Measurements from ENCODE around the gene SERP2.

Gene SERP2

DNA sequence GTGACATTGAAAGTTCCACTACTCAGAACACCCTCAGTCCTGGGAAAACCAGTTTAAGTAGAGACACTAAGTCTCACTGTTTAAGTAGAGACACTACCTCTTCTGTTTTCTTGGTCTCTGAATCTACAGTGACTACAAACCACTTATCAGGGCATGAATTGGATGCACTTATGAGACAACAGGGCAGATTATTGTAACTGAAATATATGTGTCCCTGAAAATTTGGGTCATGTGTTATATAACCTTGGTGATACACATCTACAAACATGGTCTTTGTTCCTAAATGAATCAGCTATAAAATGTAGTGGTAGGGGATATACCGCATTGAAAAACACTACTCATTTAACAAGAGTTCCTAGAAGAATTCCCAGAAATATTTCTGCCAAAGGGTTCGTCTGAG is 55.7 kb downstream of the SERP2 start:
- no peak for DNase-seq (ENCODE audit: extremely low spot score, insufficient read length, low read depth)
- no peak for FAIRE-seq

DNA sequence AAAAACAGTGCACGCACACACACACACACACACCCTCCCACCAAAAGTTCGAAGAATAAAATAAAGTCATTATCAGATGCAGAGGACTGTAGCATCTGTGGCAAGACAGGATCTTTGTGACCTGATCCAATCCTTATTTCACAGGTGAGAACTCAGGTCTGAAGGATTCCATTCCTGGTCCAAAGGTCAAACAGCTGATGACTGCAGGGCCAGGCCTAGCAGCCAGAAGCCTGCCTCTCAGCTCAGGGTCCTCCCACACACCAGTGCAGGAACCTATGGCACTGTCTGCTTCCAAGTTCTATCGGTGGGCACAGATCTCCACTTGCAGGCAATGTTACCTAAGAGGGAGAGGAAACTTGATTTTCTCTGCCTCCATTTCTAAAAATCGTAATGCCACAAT is 57.5 kb downstream of the SERP2 start:
- FAIRE-seq (no peak), DNase-seq (ENCODE audit: extremely low spot score, insufficient read length, low read depth) (no peak)

DNA sequence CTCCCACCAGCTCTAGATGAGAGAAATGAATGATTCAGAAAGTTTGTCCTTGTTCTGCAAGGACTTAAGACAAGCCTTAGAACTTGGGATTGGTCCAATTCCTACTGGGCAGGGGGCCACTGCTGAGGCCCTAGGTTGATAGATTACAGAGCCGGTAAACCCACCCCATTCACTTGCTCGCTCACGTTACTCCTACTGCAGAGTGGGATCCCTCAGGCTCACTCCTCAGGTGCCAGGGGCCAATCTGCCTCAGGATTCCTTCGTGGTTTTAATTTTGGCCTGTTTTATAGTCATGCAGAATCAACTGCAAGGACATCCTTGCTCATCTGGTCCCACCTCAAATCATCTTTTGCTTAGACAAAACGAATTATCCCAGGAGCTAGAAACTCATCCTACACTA is 59.0 kb downstream of the SERP2 start:
- FAIRE-seq: no peak
- DNase-seq (ENCODE audit: extremely low spot score, insufficient read length, low read depth): no peak

DNA sequence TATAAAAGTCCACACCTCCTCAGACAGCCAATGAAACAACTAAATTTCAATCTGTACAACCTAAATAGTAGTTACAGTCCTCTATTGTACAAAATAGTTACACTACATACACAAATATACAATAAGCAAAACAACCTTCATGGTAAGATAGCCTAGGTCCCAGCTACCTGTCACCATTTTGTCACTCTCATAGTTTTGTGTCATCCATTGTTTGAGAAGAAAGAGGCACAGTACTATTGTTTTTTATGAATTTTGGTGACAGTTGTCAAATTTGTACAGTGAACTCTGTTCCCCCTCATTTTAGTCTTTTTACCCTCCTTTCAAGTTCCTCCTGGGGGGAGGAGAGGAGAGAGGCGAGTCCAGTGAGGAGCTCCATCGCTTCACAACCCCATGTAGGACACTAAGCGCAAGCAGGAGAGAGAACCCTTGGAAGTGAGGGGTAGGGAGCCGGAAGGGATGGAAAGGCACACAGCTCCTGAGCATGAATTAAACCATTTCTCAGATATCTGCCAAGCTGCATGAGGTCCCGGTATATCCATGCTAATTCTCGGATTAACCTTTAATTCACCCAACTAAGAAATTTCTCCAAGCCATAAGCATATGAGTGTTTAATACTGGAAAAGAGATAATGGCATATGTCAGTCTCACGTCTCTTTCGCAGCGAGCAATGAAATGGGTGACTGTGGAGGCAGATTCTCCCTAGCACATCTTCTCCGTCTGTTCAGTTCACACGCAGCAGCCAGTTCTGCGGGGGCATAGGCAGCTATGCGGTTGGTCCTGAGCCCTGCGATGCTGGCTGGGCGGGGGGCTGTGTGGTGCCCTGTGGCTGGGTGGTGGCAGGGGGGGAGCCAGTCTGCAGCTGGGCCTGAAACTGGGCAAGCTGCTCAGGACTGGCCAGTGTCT is 60.5 kb downstream of the SERP2 start:
- DNase-seq (ENCODE audit: extremely low spot score, insufficient read length, low read depth) (no peak), FAIRE-seq (no peak)

DNA sequence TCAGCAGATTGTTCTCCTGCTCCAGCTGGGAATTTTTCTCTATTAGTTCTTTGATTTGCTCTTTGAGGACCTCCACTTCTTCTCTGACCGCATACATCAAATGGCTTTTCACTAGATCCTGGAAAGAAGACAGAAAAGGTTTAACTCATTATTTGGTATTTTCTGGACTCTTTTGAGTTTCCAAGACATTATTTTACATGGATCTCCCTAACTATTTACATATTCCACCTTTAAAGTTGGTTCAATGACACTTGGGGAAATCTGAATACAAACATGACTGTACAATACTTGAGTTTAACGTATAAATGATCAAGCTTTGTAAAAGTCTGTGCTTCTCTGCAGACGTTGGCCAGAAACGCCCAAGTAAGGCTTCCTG is 61.1 kb downstream of the SERP2 start:
- DNase-seq (ENCODE audit: extremely low spot score, insufficient read length, low read depth) (no peak), FAIRE-seq (no peak)

DNA sequence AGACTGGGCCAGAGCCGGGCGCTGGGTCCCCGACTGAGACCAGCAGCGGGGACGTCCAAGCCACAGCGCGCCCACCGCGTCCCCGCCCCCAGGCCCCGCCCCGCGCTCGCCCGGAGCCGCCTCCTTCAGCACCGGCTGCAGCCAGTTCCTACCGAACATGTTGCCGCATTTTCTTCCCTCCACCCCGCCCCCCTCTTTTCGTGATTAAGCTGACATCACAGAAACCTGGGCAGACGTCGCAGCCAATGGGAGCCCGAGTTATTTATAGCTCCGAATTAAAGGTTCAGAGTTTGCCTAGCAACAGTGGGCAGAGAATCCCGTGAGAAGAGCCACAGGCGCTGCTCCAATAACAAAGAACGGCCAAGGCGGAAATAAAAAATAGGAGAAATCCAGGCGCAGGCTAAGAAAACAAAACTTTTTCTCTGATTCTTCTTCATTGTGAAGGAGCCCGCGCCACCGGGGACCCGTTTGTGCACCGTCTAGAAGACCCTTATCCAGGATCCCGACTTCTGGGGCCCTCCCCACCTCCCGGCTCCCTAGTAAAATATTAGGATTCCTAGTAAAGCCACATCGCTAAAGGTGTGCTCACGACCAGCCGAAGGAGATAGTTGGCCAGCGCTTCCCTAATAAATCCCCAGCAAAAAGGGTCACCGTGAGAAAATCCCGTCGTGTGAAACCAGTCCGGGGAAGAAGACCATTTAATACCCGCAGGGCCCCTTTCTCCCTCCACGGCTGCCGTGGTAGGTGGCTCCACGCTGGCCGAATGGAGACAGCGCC is 61.7 kb downstream of the SERP2 start:
- FAIRE-seq: peak; percentile 53
- DNase-seq (ENCODE audit: extremely low spot score, insufficient read length, low read depth): peak; percentile 44

DNA sequence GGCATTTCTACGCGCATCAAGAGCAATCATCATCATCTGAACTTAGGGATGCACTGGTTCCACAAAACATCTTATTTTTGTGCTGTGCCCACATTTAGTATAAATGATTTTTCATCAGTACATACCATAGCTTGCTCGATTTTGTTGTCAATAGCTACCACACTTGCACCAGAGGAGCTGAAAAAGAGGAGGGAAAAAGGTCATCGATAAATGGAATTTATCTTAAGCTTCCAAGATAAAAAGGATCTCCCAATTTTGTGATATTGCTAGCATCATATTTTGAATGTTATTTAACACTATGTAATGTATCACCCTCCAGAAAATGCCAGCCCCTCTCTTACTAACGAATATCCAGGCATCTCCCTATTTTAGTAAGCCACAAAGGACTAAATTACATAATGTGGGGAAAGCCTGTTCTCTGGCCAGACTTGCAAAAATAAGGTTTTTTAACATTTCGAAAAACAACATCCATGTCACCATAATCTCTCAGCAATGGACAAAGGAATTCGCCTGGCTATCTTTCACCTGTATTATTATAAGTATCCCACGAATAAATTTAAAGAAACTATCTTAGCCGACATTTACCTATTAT is 62.4 kb downstream of the SERP2 start:
- no peak for FAIRE-seq

DNA sequence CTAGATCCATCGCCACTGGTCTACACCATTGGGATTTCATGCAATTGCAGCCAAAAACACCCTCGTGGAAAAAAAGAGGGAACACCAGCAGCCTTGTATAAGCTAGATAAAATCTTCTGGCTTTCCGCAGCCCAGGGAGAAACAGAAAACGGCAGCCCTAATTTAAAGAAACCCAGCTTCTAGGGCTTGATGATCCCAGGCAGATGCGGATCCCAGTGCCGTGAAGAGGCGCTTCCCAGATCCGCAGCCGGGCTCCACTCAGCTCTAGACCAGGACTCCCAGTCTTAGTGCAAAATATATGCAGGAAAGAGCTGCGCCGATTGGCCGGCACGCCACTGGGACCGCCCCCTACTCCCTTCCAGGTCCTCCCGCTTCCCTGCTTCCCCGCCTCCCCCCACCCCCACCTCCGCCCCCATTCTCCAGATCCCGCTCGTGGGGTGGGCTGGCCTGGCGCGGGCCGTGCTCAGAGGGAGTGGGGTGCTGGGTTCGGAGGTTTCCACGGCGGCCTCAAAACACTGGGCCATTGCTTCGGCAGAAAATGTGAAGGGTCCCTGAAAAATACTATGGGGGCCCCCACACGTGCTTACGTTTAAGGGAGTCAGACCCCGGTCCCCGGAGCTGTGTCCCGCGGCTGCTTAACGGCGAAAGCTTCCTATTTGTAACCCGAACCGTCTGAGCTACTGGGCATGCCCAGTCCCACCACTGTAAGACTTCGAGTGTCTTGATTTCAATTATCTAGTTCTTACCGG is 63.1 kb downstream of the SERP2 start:
- FAIRE-seq: no peak
- DNase-seq (ENCODE audit: extremely low spot score, insufficient read length, low read depth): no peak

More for the DNA sequence above, 62.4 kb downstream of the SERP2 start:
- no peak for DNase-seq (ENCODE audit: extremely low spot score, insufficient read length, low read depth)

DNA sequence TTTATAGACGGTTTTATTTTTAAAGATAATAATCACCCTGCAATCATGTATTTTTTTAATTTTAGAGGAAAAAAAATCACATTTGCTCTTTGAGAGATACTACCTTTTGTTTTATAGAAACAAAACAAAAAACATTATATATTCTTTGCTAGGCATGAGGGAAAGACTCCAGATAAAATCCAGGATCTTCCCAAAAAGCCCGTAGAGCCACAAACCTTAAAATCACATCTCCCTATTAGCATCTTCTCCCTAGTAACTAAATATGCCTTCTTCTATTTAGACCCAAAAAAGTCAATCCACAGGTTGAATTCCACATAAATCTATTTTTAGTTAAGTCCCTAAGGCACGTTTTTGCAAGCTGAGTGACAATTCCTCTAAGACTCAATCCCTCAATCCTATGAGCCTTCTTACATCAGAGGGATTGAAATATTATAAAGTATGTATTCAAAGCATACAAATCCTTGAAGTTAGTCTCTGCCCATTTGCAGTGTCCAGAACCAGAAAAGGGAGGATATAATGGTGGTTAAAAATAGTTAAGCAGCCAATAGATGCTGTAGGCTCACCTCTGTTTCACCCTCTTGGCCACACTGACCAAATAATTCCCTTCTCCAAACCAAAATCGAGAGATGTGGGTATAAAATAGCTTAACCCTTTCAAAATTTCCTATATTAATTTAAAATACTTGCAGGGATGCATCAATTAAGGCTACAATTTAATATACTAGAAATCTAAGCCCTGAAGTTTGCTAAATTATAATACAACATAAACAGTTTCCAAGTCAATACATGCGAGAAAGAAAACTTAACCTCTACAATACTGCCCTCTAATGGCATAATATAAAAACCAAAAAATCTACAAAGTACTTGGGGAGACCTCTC is 64.0 kb downstream of the SERP2 start:
- DNase-seq (ENCODE audit: extremely low spot score, insufficient read length, low read depth): no peak
- peak; percentile 71 for FAIRE-seq

DNA sequence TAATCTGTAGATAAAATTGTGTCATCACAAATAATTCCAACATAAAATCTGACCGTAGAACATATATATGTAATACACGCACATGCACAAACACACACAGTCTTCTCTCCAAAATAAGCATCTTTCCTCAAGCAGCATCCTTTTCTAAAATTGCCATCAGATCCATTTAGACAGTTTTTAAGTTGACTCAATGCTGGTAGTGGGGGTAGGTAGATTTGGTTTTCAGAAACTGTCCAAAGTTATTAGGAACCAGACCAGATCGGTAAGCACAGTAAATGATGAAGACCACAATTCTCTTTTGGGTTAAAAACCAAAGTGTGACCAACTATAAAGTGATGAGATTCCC is 64.6 kb downstream of the SERP2 start:
- DNase-seq (ENCODE audit: extremely low spot score, insufficient read length, low read depth) (no peak), FAIRE-seq (no peak)

DNA sequence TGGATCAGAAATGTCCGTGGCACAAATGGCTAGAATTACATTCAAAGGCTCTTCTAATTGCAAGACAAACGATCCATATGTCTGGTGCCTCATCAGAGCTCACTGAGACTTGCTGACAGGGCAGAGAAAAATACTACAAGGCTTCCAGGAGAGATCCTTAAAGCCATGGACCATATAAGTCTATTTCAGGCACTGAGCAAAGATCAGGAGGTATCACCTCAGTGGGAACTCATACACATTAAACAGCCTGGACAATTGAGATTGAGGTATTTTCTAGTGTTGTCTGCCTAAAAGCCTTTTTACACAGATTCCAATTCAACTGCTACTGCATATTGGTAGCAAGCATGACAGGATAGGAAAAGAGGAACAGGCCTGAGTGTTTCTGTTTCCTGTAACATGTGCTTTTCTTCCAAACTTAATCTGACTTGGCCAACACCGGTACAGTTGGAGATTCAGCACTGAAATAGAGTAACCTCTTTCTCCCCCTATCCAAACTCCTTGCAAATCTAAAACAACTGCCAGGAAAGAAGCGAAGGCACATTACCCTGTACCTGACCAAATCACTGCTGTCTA is 65.9 kb downstream of the SERP2 start:
- FAIRE-seq: no peak
- DNase-seq (ENCODE audit: extremely low spot score, insufficient read length, low read depth): no peak

DNA sequence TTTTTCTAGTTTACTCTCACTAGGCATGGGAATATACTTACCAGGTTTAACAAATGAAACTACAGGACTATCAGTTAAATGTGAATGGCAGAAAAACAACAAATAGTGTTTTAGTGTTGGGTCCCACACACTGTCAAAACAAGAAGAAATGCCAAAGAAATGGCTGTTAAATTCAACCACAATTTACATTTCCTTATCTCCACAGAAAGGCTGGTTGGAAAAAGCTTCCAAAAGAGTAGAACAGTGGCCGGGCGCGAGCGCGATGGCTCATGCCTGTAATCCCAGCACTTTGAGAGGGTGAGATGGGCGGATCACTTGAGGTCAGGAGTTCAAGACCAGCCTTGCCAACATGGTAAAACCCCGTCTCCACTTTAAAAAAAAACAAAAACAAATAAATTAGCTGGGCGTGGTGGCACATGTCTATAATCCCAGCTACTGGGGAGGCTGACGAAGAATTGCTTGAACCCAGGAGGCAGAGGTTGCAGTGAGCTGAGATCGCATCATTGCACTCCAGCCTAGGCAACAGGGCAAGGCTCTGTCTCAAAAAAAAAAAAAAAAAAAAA is 66.5 kb downstream of the SERP2 start:
- no peak for DNase-seq (ENCODE audit: extremely low spot score, insufficient read length, low read depth)
- FAIRE-seq: no peak

Data from GM18507 (cell line).